H9 (cell line): Measurements from ENCODE around the gene MBNL1. TPM values are rescaled to one million over a fixed set of nuclear protein-coding genes. Genes with fewer than 3 reads are reported as not detected.
A peak's percentile ranks its signal among the peaks of the same experiment; 100 is the strongest.

Source experiments
- DNase-seq: peaks from one replicate; pipeline ENCODE4 v3.0.0-alpha.2; 2017
- H2AFZ ChIP-seq: one replicate; pipeline ENCODE4 v1.6.1; 2013; ENCODE audit warnings: mild to moderate bottlenecking, low read length, control low read depth, moderate library complexity
- H2AK5ac ChIP-seq: 2 replicates; pipeline ENCODE4 v1.6.1; 2013; ENCODE audit warnings: low read length, control low read depth, mixed read lengths; ENCODE audit not compliant: insufficient read length
- H2BK120ac ChIP-seq: one replicate; pipeline ENCODE4 v1.6.1; 2013; ENCODE audit warnings: low read depth, mild to moderate bottlenecking, low read length, control low read depth, inconsistent platforms; ENCODE audit not compliant: poor library complexity, severe bottlenecking
- H2BK12ac ChIP-seq: 2 replicates; pipeline ENCODE4 v1.6.1; 2013; ENCODE audit warnings: low read length, control low read depth, mixed read lengths, low read depth; ENCODE audit not compliant: insufficient read length
- H2BK15ac ChIP-seq: 2 replicates; pipeline ENCODE4 v1.6.1; 2013; ENCODE audit warnings: low read depth, low read length, control low read depth
- H2BK20ac ChIP-seq: one replicate; pipeline ENCODE4 v1.6.1; 2013; ENCODE audit warnings: low read depth, mild to moderate bottlenecking, low read length, control low read depth, inconsistent platforms; ENCODE audit not compliant: poor library complexity, severe bottlenecking
- H2BK5ac ChIP-seq: 2 replicates; pipeline ENCODE4 v1.6.1; 2013; ENCODE audit warnings: low read length, control low read depth, mixed read lengths; ENCODE audit not compliant: insufficient read length
- H3K14ac ChIP-seq: 2 replicates; pipeline ENCODE4 v1.6.1; 2013; ENCODE audit warnings: low read length, control low read depth; ENCODE audit not compliant: insufficient read depth
- H3K18ac ChIP-seq: 2 replicates; pipeline ENCODE4 v1.6.1; 2013; ENCODE audit warnings: low read depth, mild to moderate bottlenecking, mixed read lengths, low read length, control low read depth; ENCODE audit not compliant: insufficient read length
- H3K23ac ChIP-seq: 2 replicates; pipeline ENCODE4 v1.6.1; 2013; ENCODE audit warnings: low read length, control low read depth, mixed read lengths, low read depth; ENCODE audit not compliant: insufficient read length
- H3K23me2 ChIP-seq: 2 replicates; pipeline ENCODE4 v1.6.1; 2013; ENCODE audit warnings: low read depth, mild to moderate bottlenecking, mixed read lengths, low read length, control low read depth; ENCODE audit not compliant: insufficient read length, poor library complexity, severe bottlenecking
- H3K27ac ChIP-seq: 2 replicates; pipeline ENCODE4 v1.5.1; 2013; ENCODE audit warnings: low read length, control low read depth, mixed read lengths, low read depth; ENCODE audit not compliant: insufficient read length
- H3K27me3 ChIP-seq: 2 replicates; pipeline ENCODE4 v1.6.1; 2013; ENCODE audit warnings: low read length, control low read depth, inconsistent platforms; ENCODE audit not compliant: insufficient read depth
- H3K4ac ChIP-seq: 2 replicates; pipeline ENCODE4 v1.6.1; 2013; ENCODE audit warnings: low read depth, mild to moderate bottlenecking, control low read depth, inconsistent platforms, low read length, moderate library complexity
- H3K4me1 ChIP-seq: 2 replicates; pipeline ENCODE4 v1.6.1; 2013; ENCODE audit warnings: low read length, control low read depth, inconsistent platforms; ENCODE audit not compliant: insufficient read depth
- H3K4me2 ChIP-seq: 2 replicates; pipeline ENCODE4 v1.6.1; 2013; ENCODE audit warnings: low read length, control low read depth, mixed read lengths; ENCODE audit not compliant: insufficient read length, insufficient read depth
- H3K56ac ChIP-seq: 2 replicates; pipeline ENCODE4 v1.6.1; 2013; ENCODE audit warnings: low read depth, mild to moderate bottlenecking, mixed read lengths, low read length, control low read depth; ENCODE audit not compliant: insufficient read length
- H3K79me1 ChIP-seq: 2 replicates; pipeline ENCODE4 v1.6.1; 2013; ENCODE audit warnings: low read depth, mild to moderate bottlenecking, moderate library complexity, low read length, control low read depth, inconsistent platforms; ENCODE audit not compliant: insufficient read depth, poor library complexity, severe bottlenecking
- H3K79me2 ChIP-seq: 2 replicates; pipeline ENCODE4 v1.6.1; 2013; ENCODE audit warnings: low read length, control low read depth, inconsistent platforms; ENCODE audit not compliant: insufficient read depth
- H3K9ac ChIP-seq: 2 replicates; pipeline ENCODE4 v1.6.1; 2013; ENCODE audit warnings: low read length, control low read depth, mixed read lengths; ENCODE audit not compliant: insufficient read length; ENCODE audit errors: extremely low read depth
- H3K9me3 ChIP-seq: one replicate; pipeline ENCODE4 v1.6.1; 2013; ENCODE audit warnings: low read depth, low read length, inconsistent platforms; ENCODE audit not compliant: control insufficient read depth
- H3T11ph ChIP-seq: one replicate; pipeline ENCODE4 v1.6.1; 2013; ENCODE audit warnings: mild to moderate bottlenecking, low read length, control low read depth, inconsistent platforms
- H4K20me1 ChIP-seq: one replicate; pipeline ENCODE4 v1.6.1; 2013; ENCODE audit not compliant: control insufficient read depth, insufficient read length, insufficient read depth
- H4K5ac ChIP-seq: 2 replicates; pipeline ENCODE4 v1.6.1; 2013; ENCODE audit warnings: low read depth, mild to moderate bottlenecking, mixed read lengths, low read length, control low read depth; ENCODE audit not compliant: insufficient read length
- H4K8ac ChIP-seq: replicated peaks from 2 replicates; pipeline ENCODE4 v1.6.1; 2013; ENCODE audit warnings: low read length, control low read depth, mixed read lengths, low read depth; ENCODE audit not compliant: insufficient read length
- H4K91ac ChIP-seq: 2 replicates; pipeline ENCODE4 v1.6.1; 2013; ENCODE audit warnings: low read depth, mild to moderate bottlenecking, moderate library complexity, mixed read lengths, low read length, control low read depth; ENCODE audit not compliant: insufficient read length
- H3K27ac Mint-ChIP-seq, 3 experiments: 2 replicates in 2 of 3; 3 replicates in 1 of 3; pipeline ENCODE4 v1.8.0; 2020 to 2021; ENCODE audit warnings: mixed read lengths in 3 of 3, mild to moderate bottlenecking in 1 of 3, moderate library complexity in 1 of 3
- H3K27me3 Mint-ChIP-seq: 2 replicates; pipeline ENCODE4 v1.8.0; 2021; ENCODE audit warnings: low read depth, mild to moderate bottlenecking, moderate library complexity, mixed read lengths
- H3K36me3 Mint-ChIP-seq, 3 experiments: 2 replicates in 2 of 3; 3 replicates in 1 of 3; pipeline ENCODE4 v1.8.0; 2020 to 2021; ENCODE audit warnings: low read depth in 3 of 3, mixed read lengths in 3 of 3; ENCODE audit not compliant: insufficient read depth in 1 of 3
- H3K4me1 Mint-ChIP-seq, 2 experiments: 2 replicates each; pipeline ENCODE4 v1.8.0; 2020; ENCODE audit warnings: mixed read lengths in 2 of 2
- H3K4me3 Mint-ChIP-seq, 2 experiments: 2 replicates in 1 of 2; 3 replicates in 1 of 2; pipeline ENCODE4 v1.8.0; 2020 to 2021; ENCODE audit warnings: mild to moderate bottlenecking in 2 of 2, mixed read lengths in 2 of 2, moderate library complexity in 1 of 2
- H3K9me3 Mint-ChIP-seq, 2 experiments: 2 replicates in 1 of 2; 3 replicates in 1 of 2; pipeline ENCODE4 v1.8.0; 2020; ENCODE audit warnings: mild to moderate bottlenecking in 2 of 2, mixed read lengths in 2 of 2, moderate library complexity in 1 of 2
- WGBS: extraction: QIAGEN DNeasy Blood & Tissue Kit; methylation state at CpG from one replicate; pipeline ENCODE4 v1.1.7; 2013; ENCODE audit warnings: missing lambda C conversion rate, low lambda C conversion rate, mixed read lengths; ENCODE audit not compliant: insufficient read length; ENCODE audit errors: extremely low coverage; 5-methylcytosine and 5-hydroxymethylcytosine counted together
- total RNA-seq: library from RNA; stranded (reverse); gene quantifications from 2 replicates; pipeline ENCODE4 v1.2.1, GENCODE V29; 2021
- TF ChIP-seq, protein P1 (sequence below): fragments of 200-600 bp; sonication (generic); conservative IDR thresholded peaks from 3 replicates; pipeline ENCODE4 v1.8.0; 2021; ENCODE audit warnings: antibody characterized with exemption, mild to moderate bottlenecking

MBNL1 gene
- total RNA-seq, 1 experiment from 2014 or later = 14.9 TPM

DNA sequence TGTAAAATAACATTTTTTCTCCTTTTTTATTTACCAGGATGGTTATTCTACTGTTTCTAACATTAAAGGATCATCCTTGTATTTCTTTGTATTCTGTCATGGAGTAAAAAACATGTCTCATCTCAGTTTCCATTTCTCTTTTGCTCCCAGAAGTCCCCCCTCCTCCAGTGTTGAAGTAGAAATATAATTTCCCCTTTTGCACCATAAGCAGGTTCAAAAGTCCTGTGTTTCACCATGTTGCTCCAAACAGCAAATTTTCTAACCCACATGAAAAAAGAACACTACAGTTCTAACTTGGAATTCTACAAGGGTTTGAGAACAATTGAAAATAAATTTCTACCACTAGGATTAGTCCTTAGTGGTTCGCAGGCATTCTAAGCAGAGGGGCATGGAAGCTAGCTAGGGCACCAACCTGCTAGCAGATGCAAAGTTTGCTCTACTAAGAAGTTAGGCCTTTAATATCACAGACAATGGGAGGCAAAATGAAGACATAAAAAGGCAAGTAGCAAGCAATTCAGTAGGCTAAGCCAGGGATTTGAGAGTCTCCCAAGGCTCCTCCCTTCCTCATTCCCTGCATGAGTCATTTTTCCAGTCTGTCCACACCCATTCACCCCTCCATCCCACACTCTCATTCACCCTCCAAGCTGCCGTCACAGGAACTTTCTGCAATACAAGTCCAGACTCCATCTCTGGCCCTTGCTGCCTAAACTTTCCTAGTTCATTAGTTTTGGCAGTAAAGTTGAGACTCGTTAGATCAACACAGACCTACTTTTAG, 2.3 kb upstream of the MBNL1 start:
- Histone ChIP-seq H2BK15ac (no peak overlapping the region), H2AFZ (no peak overlapping the region), H4K8ac (no peak overlapping the region), H3K79me1 (no peaks in the 10 kb centered on the region), H3K4me2 (no peak overlapping the region), H3K23me2 (peaks cover 14% of the 10 kb centered on the region), H3T11ph (no peak overlapping the region), H3K23ac (no peak overlapping the region), H3K27me3 (peaks cover 4% of the 10 kb centered on the region; the same call in 1 of the 2 replicates), H4K5ac (no peak overlapping the region), H4K91ac (no peak overlapping the region), H2BK5ac (no peak overlapping the region), H3K18ac (no peak overlapping the region), H2BK20ac (no peak overlapping the region), H3K14ac (no peak overlapping the region), H4K20me1 (no peaks in the 10 kb centered on the region), H3K9ac (no peak overlapping the region), H3K27ac (no peak overlapping the region), H2BK120ac (no peak overlapping the region), H3K79me2 (peaks cover 4% of the 10 kb centered on the region; the same call in 1 of the 2 replicates), H2BK12ac (no peak overlapping the region), H3K4me1 (no peaks in the 10 kb centered on the region; the same call in 1 of the 2 replicates), H2AK5ac (no peak overlapping the region), H3K56ac (no peak overlapping the region), H3K9me3 (no peaks in the 10 kb centered on the region), H3K4ac (no peak overlapping the region)
- Mint-ChIP-seq H3K4me3 (no peak overlapping the region), H3K9me3 (no peaks in the 10 kb centered on the region), H3K27ac (peak overlapping the region in 1 of 3 experiments; percentile 16; a peak in 1 of 7 replicates), H3K4me1 (peaks cover 25 to 30% of the 10 kb centered on the region in 2 experiments), H3K36me3 (no peaks in the 10 kb centered on the region), H3K27me3 (peaks cover 20% of the 10 kb centered on the region)
- DNase-seq = no peak
- TF ChIP-seq, protein P1, sequence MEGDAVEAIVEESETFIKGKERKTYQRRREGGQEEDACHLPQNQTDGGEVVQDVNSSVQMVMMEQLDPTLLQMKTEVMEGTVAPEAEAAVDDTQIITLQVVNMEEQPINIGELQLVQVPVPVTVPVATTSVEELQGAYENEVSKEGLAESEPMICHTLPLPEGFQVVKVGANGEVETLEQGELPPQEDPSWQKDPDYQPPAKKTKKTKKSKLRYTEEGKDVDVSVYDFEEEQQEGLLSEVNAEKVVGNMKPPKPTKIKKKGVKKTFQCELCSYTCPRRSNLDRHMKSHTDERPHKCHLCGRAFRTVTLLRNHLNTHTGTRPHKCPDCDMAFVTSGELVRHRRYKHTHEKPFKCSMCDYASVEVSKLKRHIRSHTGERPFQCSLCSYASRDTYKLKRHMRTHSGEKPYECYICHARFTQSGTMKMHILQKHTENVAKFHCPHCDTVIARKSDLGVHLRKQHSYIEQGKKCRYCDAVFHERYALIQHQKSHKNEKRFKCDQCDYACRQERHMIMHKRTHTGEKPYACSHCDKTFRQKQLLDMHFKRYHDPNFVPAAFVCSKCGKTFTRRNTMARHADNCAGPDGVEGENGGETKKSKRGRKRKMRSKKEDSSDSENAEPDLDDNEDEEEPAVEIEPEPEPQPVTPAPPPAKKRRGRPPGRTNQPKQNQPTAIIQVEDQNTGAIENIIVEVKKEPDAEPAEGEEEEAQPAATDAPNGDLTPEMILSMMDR = no peak
- WGBS = no CpG with 5 or more reads among the region's 3 CpGs
